Measurements from ENCODE around the gene POTEI.
A peak's percentile ranks its signal among the peaks of the same experiment; 100 is the strongest.
"Not testable (repeated sequence)": the region's sequence is repeated elsewhere in the genome, so short reads cannot be mapped to it uniquely, and the experiment has no call there.

GRCh38 chr2:130427631-130428030 lies 81.5 kb downstream of the POTEI start:
- not testable (repeated sequence) for TF ChIP-seq RCOR1 (IDR thresholded peaks at IDR 0.05; ENCODE audit: low read depth, low read length); POLR2A (IDR thresholded peaks at IDR 0.05; ENCODE audit: low read length); E2F6 (IDR thresholded peaks at IDR 0.05; ENCODE audit: borderline replicate concordance, low read depth); JUNB (IDR thresholded peaks at IDR 0.05); MAFK (IDR thresholded peaks at IDR 0.05; ENCODE audit: partially characterized antibody); CBX8 (IDR thresholded peaks at IDR 0.05)
- peak; percentile 30; the same call in 2 of the 3 replicates for TF ChIP-seq CTCF (IDR thresholded peaks at IDR 0.05)
- TF ChIP-seq, protein P1, sequence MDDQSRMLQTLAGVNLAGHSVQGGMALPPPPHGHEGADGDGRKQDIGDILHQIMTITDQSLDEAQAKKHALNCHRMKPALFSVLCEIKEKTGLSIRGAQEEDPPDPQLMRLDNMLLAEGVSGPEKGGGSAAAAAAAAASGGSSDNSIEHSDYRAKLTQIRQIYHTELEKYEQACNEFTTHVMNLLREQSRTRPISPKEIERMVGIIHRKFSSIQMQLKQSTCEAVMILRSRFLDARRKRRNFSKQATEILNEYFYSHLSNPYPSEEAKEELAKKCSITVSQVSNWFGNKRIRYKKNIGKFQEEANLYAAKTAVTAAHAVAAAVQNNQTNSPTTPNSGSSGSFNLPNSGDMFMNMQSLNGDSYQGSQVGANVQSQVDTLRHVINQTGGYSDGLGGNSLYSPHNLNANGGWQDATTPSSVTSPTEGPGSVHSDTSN (IDR thresholded peaks at IDR 0.05): not testable (repeated sequence)
- TF ChIP-seq, protein P2, sequence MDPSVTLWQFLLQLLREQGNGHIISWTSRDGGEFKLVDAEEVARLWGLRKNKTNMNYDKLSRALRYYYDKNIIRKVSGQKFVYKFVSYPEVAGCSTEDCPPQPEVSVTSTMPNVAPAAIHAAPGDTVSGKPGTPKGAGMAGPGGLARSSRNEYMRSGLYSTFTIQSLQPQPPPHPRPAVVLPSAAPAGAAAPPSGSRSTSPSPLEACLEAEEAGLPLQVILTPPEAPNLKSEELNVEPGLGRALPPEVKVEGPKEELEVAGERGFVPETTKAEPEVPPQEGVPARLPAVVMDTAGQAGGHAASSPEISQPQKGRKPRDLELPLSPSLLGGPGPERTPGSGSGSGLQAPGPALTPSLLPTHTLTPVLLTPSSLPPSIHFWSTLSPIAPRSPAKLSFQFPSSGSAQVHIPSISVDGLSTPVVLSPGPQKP (IDR thresholded peaks at IDR 0.05; ENCODE audit: low read depth, low read length): not testable (repeated sequence)
